ENCODE data around the gene ADCYAP1R1. TPM values are rescaled to one million over a fixed set of nuclear protein-coding genes. Genes with fewer than 3 reads are reported as not detected.

Gene ADCYAP1R1
- total RNA-seq, 1 donor from 2014 or later, result not detected

DNA sequence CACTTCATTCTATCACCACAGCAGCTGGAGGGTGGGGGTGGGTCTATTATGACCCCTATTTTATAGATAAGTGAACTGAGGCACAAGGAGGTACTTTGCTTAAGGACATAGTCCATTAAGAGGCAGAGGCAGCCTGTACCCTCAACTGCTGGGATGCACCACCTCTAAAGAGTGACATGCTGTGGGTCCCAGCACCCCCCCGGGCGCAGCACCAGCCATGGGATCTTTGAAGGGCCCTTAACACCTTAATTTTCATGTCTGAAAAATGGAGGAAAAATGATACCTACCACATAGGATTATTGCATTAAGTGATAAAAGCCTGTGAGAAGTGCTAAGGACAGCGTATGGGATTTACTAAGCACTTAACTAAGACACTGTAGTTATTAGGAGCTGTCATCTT is 15.4 kb downstream of the ADCYAP1R1 start:
- no peak for DNase-seq (ENCODE audit: low read depth)

DNA sequence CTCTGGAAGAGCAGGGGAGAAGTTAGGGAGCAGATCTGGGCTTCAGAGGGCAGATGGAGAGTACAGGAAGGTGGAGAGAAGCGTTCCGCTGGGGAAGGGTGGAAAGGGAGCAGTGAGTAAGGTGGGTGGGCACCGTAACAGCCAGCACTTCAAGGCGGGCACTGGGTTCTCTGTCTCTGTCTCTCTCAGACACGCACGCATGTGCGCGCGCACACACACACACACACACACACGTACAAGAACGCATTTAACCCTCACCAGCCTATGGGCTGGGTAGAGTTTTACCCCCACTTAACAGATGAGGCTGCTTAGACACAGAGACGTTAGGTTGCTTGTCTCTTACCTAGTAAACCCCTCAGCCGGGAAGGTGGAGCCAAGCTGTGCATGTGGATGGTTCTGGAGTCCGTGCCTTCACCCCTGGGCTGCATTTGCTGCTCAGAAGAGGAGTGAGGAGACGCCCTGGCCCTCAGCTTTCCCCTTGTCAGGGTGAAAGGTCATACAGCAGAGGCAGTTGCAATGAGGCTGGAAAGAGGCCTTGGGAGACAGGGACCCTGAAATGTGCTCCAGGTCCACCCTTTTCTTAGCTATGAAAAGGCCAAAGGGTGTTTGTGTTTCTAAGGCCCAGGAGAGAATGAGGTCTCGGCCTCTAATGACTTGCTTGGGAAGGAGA is 16.0 kb downstream of the ADCYAP1R1 start:
- DNase-seq (ENCODE audit: low read depth), result no peak

DNA sequence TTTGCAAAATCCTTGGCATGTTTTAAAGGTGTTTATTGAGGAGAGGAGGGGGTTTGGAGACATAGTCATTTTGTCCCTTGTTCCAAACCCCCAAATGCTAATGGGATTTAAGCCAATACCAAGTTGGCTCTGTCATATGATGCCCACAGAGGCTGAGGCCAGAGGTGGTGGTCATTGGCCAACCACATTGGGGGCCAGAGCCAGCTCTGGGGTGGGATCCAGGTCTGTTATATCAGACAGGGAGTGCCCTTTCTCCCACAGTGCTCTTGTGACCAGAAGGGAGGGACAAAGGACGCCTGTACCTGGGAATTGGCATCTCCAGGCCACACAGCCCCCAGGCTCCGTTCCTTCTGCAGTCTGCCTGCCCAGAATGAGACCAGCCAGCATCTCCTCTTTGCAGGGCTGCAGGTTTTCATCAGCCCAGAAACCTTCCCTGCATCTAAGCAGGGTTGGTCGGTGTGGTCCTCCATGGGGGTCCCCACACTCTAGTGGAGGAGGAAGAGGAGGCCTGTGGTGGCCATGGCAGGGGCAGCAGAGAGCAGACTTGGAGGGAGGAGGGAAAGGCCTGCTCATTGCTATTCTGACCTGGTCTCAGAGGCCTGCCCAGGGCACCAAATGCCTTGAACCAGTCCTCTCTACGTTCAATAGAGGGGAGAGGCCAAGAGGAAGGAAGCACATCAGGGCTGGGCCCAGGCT is 17.9 kb downstream of the ADCYAP1R1 start:
- no peak for DNase-seq (ENCODE audit: low read depth)

GRCh38 chr7:31070991-31071644 is 19.0 kb downstream of the ADCYAP1R1 start:
- no peak for DNase-seq (ENCODE audit: low read depth)

GRCh38 chr7:31071645-31072029 is 19.5 kb downstream of the ADCYAP1R1 start:
- DNase-seq (ENCODE audit: low read depth), result no peak

GRCh38 chr7:31073326-31074119 is 21.4 kb downstream of the ADCYAP1R1 start:
- no peak for DNase-seq (ENCODE audit: low read depth)

DNA sequence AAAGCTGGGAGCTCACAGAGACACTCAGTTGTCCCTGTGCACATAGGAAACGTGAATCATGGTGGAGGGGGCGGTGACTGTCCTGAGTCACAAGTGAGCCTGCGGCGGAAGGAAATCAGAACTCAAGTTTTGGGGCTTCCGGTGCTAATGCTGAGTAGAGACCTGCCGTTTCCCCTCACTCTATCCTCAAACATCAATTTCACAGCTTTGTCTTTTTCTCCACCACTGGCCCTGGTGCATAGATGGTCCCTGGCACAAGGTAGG is 21.9 kb downstream of the ADCYAP1R1 start:
- no peak for DNase-seq (ENCODE audit: low read depth)

DNA sequence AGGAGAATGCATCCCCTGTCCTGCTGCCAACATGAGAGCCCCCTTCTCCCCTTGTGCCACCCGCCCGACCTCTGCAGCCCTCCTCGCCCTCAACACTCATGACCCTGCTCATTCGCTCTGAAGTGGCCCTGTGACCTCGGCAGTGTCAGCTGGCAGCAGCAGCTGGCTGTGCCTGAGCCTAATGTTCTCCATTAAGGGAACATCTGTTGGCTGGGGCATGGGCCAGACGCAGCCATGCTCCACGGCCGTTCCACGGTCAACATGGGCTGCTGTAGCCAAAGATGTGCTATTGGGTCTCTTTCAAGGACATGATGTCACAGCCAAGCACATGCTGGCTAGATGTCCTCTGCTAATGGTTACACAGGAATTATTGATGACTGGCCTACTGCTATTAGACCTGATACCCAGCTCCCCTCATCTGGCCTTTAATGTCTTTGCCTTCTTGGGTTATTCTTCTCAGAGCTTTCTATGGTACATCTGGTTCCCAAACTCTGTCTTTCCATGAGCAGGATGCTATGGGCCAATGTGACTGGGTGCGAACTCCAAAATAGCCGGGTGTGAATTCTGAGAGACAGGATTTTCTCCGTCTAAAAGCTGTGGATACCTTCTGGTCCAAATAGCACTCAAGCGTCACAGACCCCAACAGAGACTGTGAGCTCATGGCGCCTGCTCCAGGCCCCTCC is 22.4 kb downstream of the ADCYAP1R1 start:
- DNase-seq (ENCODE audit: low read depth), result no peak

DNA sequence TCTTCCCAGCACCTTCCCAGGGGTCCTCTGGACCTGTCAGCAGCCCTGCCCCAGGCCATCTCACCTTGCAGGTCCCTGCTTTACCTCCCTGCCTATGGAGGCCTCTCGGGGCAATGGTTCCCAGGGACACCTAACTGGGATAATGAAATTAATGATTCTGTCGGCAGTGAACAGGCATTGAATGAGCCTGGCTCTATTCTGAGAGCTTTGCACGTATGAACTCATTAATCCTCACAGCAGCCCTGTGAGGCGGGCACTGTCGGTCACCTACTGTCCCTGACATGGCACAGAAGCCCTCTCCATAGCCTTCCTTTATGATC is 22.9 kb downstream of the ADCYAP1R1 start:
- DNase-seq (ENCODE audit: low read depth), result no peak

DNA sequence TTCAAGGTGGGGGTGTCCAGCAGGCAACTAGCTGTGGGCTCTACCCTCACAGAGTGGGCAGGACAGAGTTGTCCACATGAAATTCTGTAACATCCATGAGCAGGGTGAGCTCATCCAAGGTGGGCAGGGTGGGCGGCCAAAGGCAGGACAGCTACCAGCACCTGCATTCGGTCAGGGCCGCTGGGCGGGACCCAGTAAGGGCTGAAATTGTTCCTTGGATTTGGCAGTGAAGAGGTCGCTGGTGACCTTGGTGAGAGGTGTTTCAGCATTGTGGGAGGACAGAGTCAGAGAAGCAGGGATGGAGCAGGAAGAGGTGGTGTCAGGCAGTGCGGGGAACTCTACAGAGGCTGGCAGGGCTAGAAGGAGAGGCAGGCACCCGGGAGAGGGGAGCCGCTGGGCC is 23.9 kb downstream of the ADCYAP1R1 start:
- DNase-seq (ENCODE audit: low read depth), result no peak

DNA sequence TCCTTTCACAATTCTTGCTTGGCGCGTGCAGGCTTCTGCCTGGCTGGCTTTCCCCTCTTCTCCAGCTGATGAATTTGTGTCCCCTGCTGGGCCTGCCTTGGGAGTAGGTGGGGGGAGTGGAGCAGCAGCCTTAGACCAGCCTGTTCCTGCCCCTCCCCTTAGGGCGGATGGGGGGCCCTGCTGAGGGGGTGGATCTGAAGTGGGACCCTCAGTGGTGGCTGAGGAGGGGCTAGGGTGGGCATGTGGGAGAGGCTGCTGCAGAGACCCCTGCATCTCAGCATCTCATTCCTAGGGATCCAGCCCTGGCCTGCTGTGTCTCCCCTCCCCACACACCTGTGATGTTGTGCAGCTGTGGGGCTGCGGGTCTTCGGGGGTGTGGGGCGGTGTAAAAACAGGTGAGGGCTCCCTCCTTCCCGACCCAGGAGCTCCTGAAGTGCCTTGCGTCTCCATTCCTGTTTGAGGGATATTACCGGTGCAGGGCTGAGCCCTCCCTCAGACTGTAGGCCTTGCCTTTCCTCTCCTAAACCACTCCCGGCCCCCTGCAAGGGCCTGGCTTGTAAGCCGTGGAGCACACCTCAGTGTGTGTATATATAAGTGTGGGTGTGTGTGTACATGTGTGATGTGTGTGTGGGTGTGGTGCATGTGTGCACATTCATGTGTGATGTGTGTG is 24.7 kb downstream of the ADCYAP1R1 start:
- DNase-seq (ENCODE audit: low read depth), result no peak

DNA sequence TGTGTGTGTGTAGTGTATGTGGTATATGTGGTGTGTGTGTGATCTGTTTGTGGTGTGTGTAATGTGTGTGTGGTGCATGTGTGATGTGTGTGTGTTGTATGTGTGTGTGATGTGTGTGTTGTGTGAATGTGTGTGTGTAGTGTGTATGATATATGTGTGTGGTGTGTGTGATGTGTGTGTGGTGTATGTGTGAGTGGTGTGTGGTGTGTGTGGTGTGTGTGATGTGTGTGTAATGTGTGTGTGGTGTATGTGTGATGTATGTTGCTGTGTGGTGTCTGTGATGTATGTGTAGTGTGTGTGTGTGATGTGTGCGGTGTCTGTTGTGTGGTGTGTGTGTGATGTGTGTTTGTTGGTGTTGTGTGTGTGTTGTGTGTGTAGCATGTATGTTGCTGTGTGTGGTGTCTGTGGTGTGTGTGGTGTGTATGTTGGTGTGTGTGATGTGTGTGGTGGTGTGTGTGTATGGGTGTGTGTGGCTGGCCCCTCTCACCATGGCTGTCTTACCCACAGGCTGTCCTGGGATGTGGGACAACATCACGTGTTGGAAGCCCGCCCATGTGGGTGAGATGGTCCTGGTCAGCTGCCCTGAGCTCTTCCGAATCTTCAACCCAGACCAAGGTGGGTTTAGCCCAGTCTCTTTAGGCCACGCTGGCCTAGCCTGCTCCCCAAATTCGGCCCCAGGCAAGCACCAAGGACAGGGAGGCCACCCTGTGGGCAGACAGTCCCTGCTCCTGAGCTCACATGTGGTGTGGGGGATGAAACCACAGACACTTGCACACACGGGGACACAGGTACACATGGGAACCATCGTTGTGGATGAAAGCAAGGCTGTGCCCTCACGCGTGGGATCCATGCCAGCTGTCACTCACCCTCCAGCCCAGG is 25.6 kb downstream of the ADCYAP1R1 start:
- DNase-seq (ENCODE audit: low read depth), result no peak

GRCh38 chr7:31078363-31078990 is 26.4 kb downstream of the ADCYAP1R1 start:
- no peak for DNase-seq (ENCODE audit: low read depth)

DNA sequence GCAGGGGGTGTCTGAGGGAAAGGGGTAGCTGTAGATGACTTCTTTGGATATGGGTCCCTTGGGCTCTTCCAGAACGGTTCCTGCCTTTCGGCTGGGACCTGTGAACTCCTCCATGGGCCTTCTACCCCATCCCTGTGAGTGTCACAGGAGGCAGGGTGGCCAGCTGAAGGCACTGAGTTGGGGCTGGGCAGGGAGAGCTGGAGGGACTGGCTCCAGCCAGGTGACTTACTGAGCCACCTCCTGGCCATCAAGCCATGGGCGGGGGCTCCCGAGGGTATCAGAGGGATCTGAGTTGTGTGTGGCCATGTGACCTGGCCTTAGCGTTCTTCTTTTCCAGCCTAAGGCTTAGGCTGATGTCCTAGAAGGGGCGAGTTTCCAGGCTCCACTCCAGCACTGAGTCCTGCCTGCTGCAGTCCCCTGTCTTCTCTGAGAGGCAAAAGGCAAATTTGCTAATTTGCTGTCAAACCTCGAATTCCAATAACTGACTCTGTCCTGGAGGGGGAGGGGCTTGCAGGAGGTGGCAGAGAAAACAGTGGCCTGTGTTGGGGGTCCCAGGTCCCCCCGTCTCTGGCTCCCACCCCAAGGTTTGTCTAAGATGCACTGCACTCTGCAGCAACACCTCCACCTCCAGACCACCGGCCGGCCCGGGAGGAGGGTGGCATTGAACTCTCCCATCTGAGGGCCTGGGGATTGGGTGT is 27.2 kb downstream of the ADCYAP1R1 start:
- DNase-seq (ENCODE audit: low read depth), result no peak

- no peak for DNase-seq (ENCODE audit: low read depth)
These were observed 27.9 kb downstream of the ADCYAP1R1 start for GRCh38 chr7:31079824-31080511.

GRCh38 chr7:31080763-31081162 is 28.7 kb downstream of the ADCYAP1R1 start:
- no peak for DNase-seq (ENCODE audit: low read depth)

- no peak for DNase-seq (ENCODE audit: low read depth)
These were observed 29.9 kb downstream of the ADCYAP1R1 start for GRCh38 chr7:31082017-31082416.

GRCh38 chr7:31082447-31082846 is 30.3 kb downstream of the ADCYAP1R1 start:
- no peak for DNase-seq (ENCODE audit: low read depth)
